ENCODE data around the gene ABHD17C.

The ABHD17C gene

GRCh38 chr15:80721476-80721875 lies 26.4 kb downstream of the ABHD17C start:
- TF ChIP-seq TAF1 (IDR thresholded peaks at IDR 0.05; ENCODE audit: borderline replicate concordance, insufficient read depth, low read length) (no peak), FOXP2 (optimal IDR thresholded peaks at IDR 0.05; ENCODE audit: borderline replicate concordance, extremely low read depth, extremely low read length, insufficient read depth) (no peak), POLR2AphosphoS5 (IDR thresholded peaks at IDR 0.05; ENCODE audit: low read depth, low read length) (no peak), SIN3A (IDR thresholded peaks at IDR 0.05; ENCODE audit: borderline replicate concordance, insufficient read depth, low read length) (no peak)
- TF ChIP-seq, protein P1, sequence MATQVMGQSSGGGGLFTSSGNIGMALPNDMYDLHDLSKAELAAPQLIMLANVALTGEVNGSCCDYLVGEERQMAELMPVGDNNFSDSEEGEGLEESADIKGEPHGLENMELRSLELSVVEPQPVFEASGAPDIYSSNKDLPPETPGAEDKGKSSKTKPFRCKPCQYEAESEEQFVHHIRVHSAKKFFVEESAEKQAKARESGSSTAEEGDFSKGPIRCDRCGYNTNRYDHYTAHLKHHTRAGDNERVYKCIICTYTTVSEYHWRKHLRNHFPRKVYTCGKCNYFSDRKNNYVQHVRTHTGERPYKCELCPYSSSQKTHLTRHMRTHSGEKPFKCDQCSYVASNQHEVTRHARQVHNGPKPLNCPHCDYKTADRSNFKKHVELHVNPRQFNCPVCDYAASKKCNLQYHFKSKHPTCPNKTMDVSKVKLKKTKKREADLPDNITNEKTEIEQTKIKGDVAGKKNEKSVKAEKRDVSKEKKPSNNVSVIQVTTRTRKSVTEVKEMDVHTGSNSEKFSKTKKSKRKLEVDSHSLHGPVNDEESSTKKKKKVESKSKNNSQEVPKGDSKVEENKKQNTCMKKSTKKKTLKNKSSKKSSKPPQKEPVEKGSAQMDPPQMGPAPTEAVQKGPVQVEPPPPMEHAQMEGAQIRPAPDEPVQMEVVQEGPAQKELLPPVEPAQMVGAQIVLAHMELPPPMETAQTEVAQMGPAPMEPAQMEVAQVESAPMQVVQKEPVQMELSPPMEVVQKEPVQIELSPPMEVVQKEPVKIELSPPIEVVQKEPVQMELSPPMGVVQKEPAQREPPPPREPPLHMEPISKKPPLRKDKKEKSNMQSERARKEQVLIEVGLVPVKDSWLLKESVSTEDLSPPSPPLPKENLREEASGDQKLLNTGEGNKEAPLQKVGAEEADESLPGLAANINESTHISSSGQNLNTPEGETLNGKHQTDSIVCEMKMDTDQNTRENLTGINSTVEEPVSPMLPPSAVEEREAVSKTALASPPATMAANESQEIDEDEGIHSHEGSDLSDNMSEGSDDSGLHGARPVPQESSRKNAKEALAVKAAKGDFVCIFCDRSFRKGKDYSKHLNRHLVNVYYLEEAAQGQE (IDR thresholded peaks at IDR 0.05; ENCODE audit: insufficient read depth in 1 of 2, low read depth in 2 of 2, low read length in 2 of 2): no peak

- TF ChIP-seq SIN3A (IDR thresholded peaks at IDR 0.05; ENCODE audit: borderline replicate concordance, insufficient read depth, low read length) (no peak), TAF1 (IDR thresholded peaks at IDR 0.05; ENCODE audit: borderline replicate concordance, insufficient read depth, low read length) (no peak), POLR2AphosphoS5 (IDR thresholded peaks at IDR 0.05; ENCODE audit: low read depth, low read length) (no peak), FOXP2 (optimal IDR thresholded peaks at IDR 0.05; ENCODE audit: borderline replicate concordance, extremely low read depth, extremely low read length, insufficient read depth) (no peak)
- TF ChIP-seq, protein P1 (IDR thresholded peaks at IDR 0.05; ENCODE audit: insufficient read depth in 1 of 2, low read depth in 2 of 2, low read length in 2 of 2): no peak
Observed at GRCh38 chr15:80722811-80723210, 27.7 kb downstream of the ABHD17C start.

- TF ChIP-seq POLR2AphosphoS5 (IDR thresholded peaks at IDR 0.05; ENCODE audit: low read depth, low read length) (no peak), TAF1 (IDR thresholded peaks at IDR 0.05; ENCODE audit: borderline replicate concordance, insufficient read depth, low read length) (no peak), FOXP2 (optimal IDR thresholded peaks at IDR 0.05; ENCODE audit: borderline replicate concordance, extremely low read depth, extremely low read length, insufficient read depth) (no peak), SIN3A (IDR thresholded peaks at IDR 0.05; ENCODE audit: borderline replicate concordance, insufficient read depth, low read length) (no peak)
- TF ChIP-seq, protein P1 (IDR thresholded peaks at IDR 0.05; ENCODE audit: insufficient read depth in 1 of 2, low read depth in 2 of 2, low read length in 2 of 2): no peak
Observed at GRCh38 chr15:80727196-80727595, 32.1 kb downstream of the ABHD17C start.

GRCh38 chr15:80727596-80727995 lies 32.5 kb downstream of the ABHD17C start:
- TF ChIP-seq FOXP2 (optimal IDR thresholded peaks at IDR 0.05; ENCODE audit: borderline replicate concordance, extremely low read depth, extremely low read length, insufficient read depth) (no peak), TAF1 (IDR thresholded peaks at IDR 0.05; ENCODE audit: borderline replicate concordance, insufficient read depth, low read length) (no peak), SIN3A (IDR thresholded peaks at IDR 0.05; ENCODE audit: borderline replicate concordance, insufficient read depth, low read length) (no peak), POLR2AphosphoS5 (IDR thresholded peaks at IDR 0.05; ENCODE audit: low read depth, low read length) (no peak)
- TF ChIP-seq, protein P1 (IDR thresholded peaks at IDR 0.05; ENCODE audit: insufficient read depth in 1 of 2, low read depth in 2 of 2, low read length in 2 of 2): no peak

DNA sequence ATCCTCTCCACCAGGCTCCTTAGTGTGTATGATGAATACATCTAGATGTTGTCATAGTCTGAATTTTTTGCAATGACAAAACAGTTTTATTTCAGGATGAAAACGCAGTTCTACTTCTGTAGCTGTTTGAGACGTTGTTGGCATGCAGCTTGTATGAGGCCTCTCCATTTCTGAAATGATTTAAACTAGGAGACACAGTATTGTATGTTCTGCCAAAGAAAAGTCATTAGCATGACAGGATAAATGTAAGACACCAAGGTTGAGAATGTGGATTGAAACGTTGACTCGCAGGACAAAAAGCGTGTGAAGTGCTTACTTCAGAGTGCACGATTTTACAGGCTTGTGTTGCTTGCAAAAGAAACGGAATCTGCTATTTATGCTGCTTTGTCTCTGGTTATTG lies 35.3 kb downstream of the ABHD17C start:
- TF ChIP-seq FOXP2 (optimal IDR thresholded peaks at IDR 0.05; ENCODE audit: borderline replicate concordance, extremely low read depth, extremely low read length, insufficient read depth) (no peak), TAF1 (IDR thresholded peaks at IDR 0.05; ENCODE audit: borderline replicate concordance, insufficient read depth, low read length) (no peak), SIN3A (IDR thresholded peaks at IDR 0.05; ENCODE audit: borderline replicate concordance, insufficient read depth, low read length) (no peak), POLR2AphosphoS5 (IDR thresholded peaks at IDR 0.05; ENCODE audit: low read depth, low read length) (no peak)
- TF ChIP-seq, protein P1 (IDR thresholded peaks at IDR 0.05; ENCODE audit: insufficient read depth in 1 of 2, low read depth in 2 of 2, low read length in 2 of 2): no peak
